Measurements from ENCODE around the gene FOXK2. TPM values are rescaled to one million over a fixed set of nuclear protein-coding genes. Genes with fewer than 3 reads are reported as not detected.

FOXK2 gene
- total RNA-seq, 1 experiment from 2014 or later: 78.9 TPM

GRCh38 chr17:82595893-82596292 lies 76.4 kb downstream of the FOXK2 start:
- Histone ChIP-seq H3K9me3 (ENCODE audit: insufficient read depth, low read depth) (no peaks in the 10 kb centered on the region), H3K4me1 (replicated peaks; ENCODE audit: insufficient read depth) (peaks cover 17% of the 10 kb centered on the region), H3K79me2 (ENCODE audit: low read depth) (no peaks in the 10 kb centered on the region), H4K20me1 (ENCODE audit: insufficient read depth) (peaks cover 3% of the 10 kb centered on the region), H3K4me3 (no peak overlapping the region), H3K9me2 (ENCODE audit: insufficient read depth) (no peaks in the 10 kb centered on the region), H3F3A (ENCODE audit: insufficient read depth, low read depth) (peaks cover 17% of the 10 kb centered on the region; the same call in 1 of the 2 replicates), H2AFZ (no peak overlapping the region), H3K4me2 (no peak overlapping the region), H3K27me3 (ENCODE audit: insufficient read depth, low read depth) (no peaks in the 10 kb centered on the region), H3K36me3 (ENCODE audit: low read depth) (no peaks in the 10 kb centered on the region; the same call in 1 of the 2 replicates), H3K27ac (no peak overlapping the region)
- POLR2A ChIA-PET (ENCODE audit: unreplicated experiment): no interaction called here
- no TSS peak for BruUV-seq (replicated peaks)
- CTCF ChIA-PET: no interaction called here
- intact Hi-C loops (cut with micrococcal nuclease; ENCODE audit: unreplicated experiment): no loop called here
- no peak for DNase-seq
- no peak for TF ChIP-seq EZH2 (IDR thresholded peaks at IDR 0.05; ENCODE audit: low read depth)
- no peak for TF ChIP-seq CTCF (conservative IDR thresholded peaks at IDR 0.05)

GRCh38 chr17:82596296-82596695 lies 76.8 kb downstream of the FOXK2 start:
- Histone ChIP-seq H3K4me1 (replicated peaks; ENCODE audit: insufficient read depth) (peaks cover 17% of the 10 kb centered on the region), H3K27me3 (ENCODE audit: insufficient read depth, low read depth) (no peaks in the 10 kb centered on the region), H3K9me2 (ENCODE audit: insufficient read depth) (no peaks in the 10 kb centered on the region), H3K27ac (no peak overlapping the region), H3F3A (ENCODE audit: insufficient read depth, low read depth) (peaks cover 17% of the 10 kb centered on the region; the same call in 1 of the 2 replicates), H3K4me3 (no peak overlapping the region), H3K36me3 (ENCODE audit: low read depth) (no peaks in the 10 kb centered on the region; the same call in 1 of the 2 replicates), H4K20me1 (ENCODE audit: insufficient read depth) (peaks cover 3% of the 10 kb centered on the region), H3K4me2 (no peak overlapping the region), H2AFZ (no peak overlapping the region), H3K9me3 (ENCODE audit: insufficient read depth, low read depth) (no peaks in the 10 kb centered on the region), H3K79me2 (ENCODE audit: low read depth) (no peaks in the 10 kb centered on the region)
- intact Hi-C loops (cut with micrococcal nuclease; ENCODE audit: unreplicated experiment): no loop called here
- BruUV-seq (replicated peaks): no TSS peak
- CTCF ChIA-PET: no interaction called here
- DNase-seq: no peak
- POLR2A ChIA-PET (ENCODE audit: unreplicated experiment): no interaction called here
- TF ChIP-seq CTCF (conservative IDR thresholded peaks at IDR 0.05) (no peak), EZH2 (IDR thresholded peaks at IDR 0.05; ENCODE audit: low read depth) (no peak)

GRCh38 chr17:82596837-82597672 lies 77.5 kb downstream of the FOXK2 start:
- no peak overlapping the region for H3K4me3 ChIP-seq
- CTCF ChIA-PET: no interaction called here
- intact Hi-C loops (cut with micrococcal nuclease; ENCODE audit: unreplicated experiment): no loop called here
- BruUV-seq (replicated peaks): no TSS peak
- no peaks in the 10 kb centered on the region for H3K9me2 ChIP-seq (ENCODE audit: insufficient read depth)
- peaks cover 12% of the 10 kb centered on the region; the same call in 1 of the 2 replicates for H3F3A ChIP-seq (ENCODE audit: insufficient read depth, low read depth)
- no peak for DNase-seq
- H3K4me1 ChIP-seq (replicated peaks; ENCODE audit: insufficient read depth): peaks cover 15% of the 10 kb centered on the region
- TF ChIP-seq EZH2 (IDR thresholded peaks at IDR 0.05; ENCODE audit: low read depth) (no peak), CTCF (conservative IDR thresholded peaks at IDR 0.05) (no peak)
- H3K36me3 ChIP-seq (ENCODE audit: low read depth): no peaks in the 10 kb centered on the region; the same call in 1 of the 2 replicates
- H3K4me2 ChIP-seq: no peak overlapping the region
- no peaks in the 10 kb centered on the region for H3K27me3 ChIP-seq (ENCODE audit: insufficient read depth, low read depth)
- no peaks in the 10 kb centered on the region for H3K79me2 ChIP-seq (ENCODE audit: low read depth)
- no peaks in the 10 kb centered on the region for H3K9me3 ChIP-seq (ENCODE audit: insufficient read depth, low read depth)
- POLR2A ChIA-PET (ENCODE audit: unreplicated experiment): no interaction called here
- no peak overlapping the region for H3K27ac ChIP-seq
- peaks cover 7% of the 10 kb centered on the region for H4K20me1 ChIP-seq (ENCODE audit: insufficient read depth)
- H2AFZ ChIP-seq: no peak overlapping the region

Data from PC-9 (cell line).